HG02623 (cell line): ENCODE measurements around the gene TMEM119.
"Not testable (repeated sequence)": the region's sequence is repeated elsewhere in the genome, so short reads cannot be mapped to it uniquely, and the experiment has no call there.

Experiments
- ATAC-seq: cut with Tn5 transposase; IDR thresholded peaks from one replicate; pipeline ENCODE4 v1.9.1; 2021; ENCODE audit warnings: moderate library complexity; ENCODE audit not compliant: unreplicated experiment

Gene TMEM119

GRCh38 chr12:108603743-108604142, 5.9 kb upstream of the TMEM119 start:
- no peak for ATAC-seq

- no peak for ATAC-seq
These were observed 5.3 kb upstream of the TMEM119 start for GRCh38 chr12:108602976-108603704.

GRCh38 chr12:108602209-108602705, 4.4 kb upstream of the TMEM119 start:
- no peak for ATAC-seq

GRCh38 chr12:108600702-108601007, 2.8 kb upstream of the TMEM119 start:
- ATAC-seq: no peak

- no peak for ATAC-seq
These were observed 2.2 kb upstream of the TMEM119 start for GRCh38 chr12:108599948-108600701.

- no peak for ATAC-seq
These were observed 1.7 kb upstream of the TMEM119 start for GRCh38 chr12:108599541-108599940.

GRCh38 chr12:108598553-108599250, 818 bp upstream of the TMEM119 start:
- ATAC-seq: no peak

- ATAC-seq: no peak
These were observed 878 bp downstream of the TMEM119 start for GRCh38 chr12:108596854-108597558.

- no peak for ATAC-seq
These were observed 1.9 kb downstream of the TMEM119 start for GRCh38 chr12:108595711-108596647.

- no peak for ATAC-seq
These were observed 2.7 kb downstream of the TMEM119 start for GRCh38 chr12:108594960-108595710.

GRCh38 chr12:108594323-108594903, 3.5 kb downstream of the TMEM119 start:
- ATAC-seq: no peak

- ATAC-seq: no peak
These were observed 5.6 kb downstream of the TMEM119 start for GRCh38 chr12:108592033-108592909.

GRCh38 chr12:108591267-108591980, 6.5 kb downstream of the TMEM119 start:
- ATAC-seq: no peak

GRCh38 chr12:108590463-108590862, 7.4 kb downstream of the TMEM119 start:
- not testable (repeated sequence) for ATAC-seq

GRCh38 chr12:108589840-108590229, 8.0 kb downstream of the TMEM119 start:
- ATAC-seq: no peak

GRCh38 chr12:108589028-108589839, 8.7 kb downstream of the TMEM119 start:
- ATAC-seq: no peak

- no peak for ATAC-seq
These were observed 10.1 kb downstream of the TMEM119 start for GRCh38 chr12:108587826-108588225.
